Upper lobe of left lung (tissue), 6 donors: ENCODE data around the gene GALM. TPM values are rescaled to one million over a fixed set of nuclear protein-coding genes. Genes with fewer than 3 reads are reported as not detected.
"Not testable (repeated sequence)": the region's sequence is repeated elsewhere in the genome, so short reads cannot be mapped to it uniquely, and the experiment has no call there.

ENCODE experiments used
- ATAC-seq, 2 donors: fragments of 200-7000 bp; cut with Tn5 transposase; one replicate each; pipeline ENCODE4 v1.9.1; 2022; ENCODE audit warnings: mild to moderate bottlenecking in 2 of 2, moderate library complexity in 2 of 2; ENCODE audit not compliant: low FRiP score in 2 of 2
- DNase-seq, 2 donors: peaks; one replicate each; pipeline ENCODE4 v3.0.0-alpha.2; 2019 to 2020
- H3K27ac ChIP-seq, 4 donors: fragments of 200-600 bp; sonication (generic); one replicate each; pipeline ENCODE4 v1.5.1; 2016 to 2019
- H3K27me3 ChIP-seq, 4 donors: fragments of 200-600 bp; sonication (generic); one replicate each; pipeline ENCODE4 v1.5.1; 2017 to 2019
- H3K36me3 ChIP-seq, 4 donors: fragments of 200-600 bp; sonication (generic); one replicate each; pipeline ENCODE4 v1.5.1; 2016 to 2019
- H3K4me1 ChIP-seq, 4 donors: fragments of 200-600 bp; sonication (generic); one replicate each; pipeline ENCODE4 v1.5.1; 2018 to 2019
- H3K4me3 ChIP-seq, 4 donors: fragments of 200-600 bp; sonication (generic); one replicate each; pipeline ENCODE4 v1.5.1; 2017 to 2019; ENCODE audit warnings: mild to moderate bottlenecking in 2 of 4, moderate library complexity in 1 of 4
- H3K9me3 ChIP-seq, 4 donors: fragments of 200-600 bp; sonication (generic); one replicate each; pipeline ENCODE4 v1.5.1; 2018 to 2019
- CTCF ChIP-seq, 6 experiments: fragments of 450-650 bp in 4 of 6; fragments of 200-600 bp in 2 of 6; sonication (generic) in 2 of 6; IDR thresholded peaks; one replicate each; pipeline ENCODE4 v1.5.1; 2016 to 2019; ENCODE audit warnings: antibody characterized with exemption in 6 of 6
- EP300 ChIP-seq, 4 donors: sonication (generic); formaldehyde crosslinking; IDR thresholded peaks; one replicate each; pipeline ENCODE4 v1.5.1; 2017; ENCODE audit warnings: antibody characterized with exemption in 4 of 4, control low read depth in 2 of 4
- POLR2A ChIP-seq, 4 donors: fragments of 450-650 bp; IDR thresholded peaks; one replicate each; pipeline ENCODE4 v1.5.1; 2016 to 2017; ENCODE audit warnings: antibody characterized with exemption in 4 of 4, mild to moderate bottlenecking in 2 of 4
- POLR2AphosphoS5 ChIP-seq, 2 donors: sonication (generic); formaldehyde crosslinking; IDR thresholded peaks; one replicate each; pipeline ENCODE4 v1.5.1; 2017; ENCODE audit warnings: antibody characterized with exemption in 2 of 2
- WGBS, 2 donors: methylation state at CpG; one replicate each; pipeline ENCODE4 v1.1.5; 2017 to 2018; 5-methylcytosine and 5-hydroxymethylcytosine counted together
- total RNA-seq, 6 donors: library from RNA; depleted of rRNA in 4 of 6; stranded (reverse); fragments of >200 nt in 4 of 6; gene quantifications; one replicate each; pipeline versions ENCODE4 v1.1.0 to v1.2.1, GENCODE V29; 2016 to 2021
- donor health status: DM: no; HTN: no; CAD: no; lungs with moderate emphysema.
- donor health status: DM: no; HTN: yes; CAD: no; lungs with severe emphysema.

The GALM gene
- total RNA-seq, 6 donors from 2014 or later, result 13.4 to 33.1 (median 26.3) TPM

DNA sequence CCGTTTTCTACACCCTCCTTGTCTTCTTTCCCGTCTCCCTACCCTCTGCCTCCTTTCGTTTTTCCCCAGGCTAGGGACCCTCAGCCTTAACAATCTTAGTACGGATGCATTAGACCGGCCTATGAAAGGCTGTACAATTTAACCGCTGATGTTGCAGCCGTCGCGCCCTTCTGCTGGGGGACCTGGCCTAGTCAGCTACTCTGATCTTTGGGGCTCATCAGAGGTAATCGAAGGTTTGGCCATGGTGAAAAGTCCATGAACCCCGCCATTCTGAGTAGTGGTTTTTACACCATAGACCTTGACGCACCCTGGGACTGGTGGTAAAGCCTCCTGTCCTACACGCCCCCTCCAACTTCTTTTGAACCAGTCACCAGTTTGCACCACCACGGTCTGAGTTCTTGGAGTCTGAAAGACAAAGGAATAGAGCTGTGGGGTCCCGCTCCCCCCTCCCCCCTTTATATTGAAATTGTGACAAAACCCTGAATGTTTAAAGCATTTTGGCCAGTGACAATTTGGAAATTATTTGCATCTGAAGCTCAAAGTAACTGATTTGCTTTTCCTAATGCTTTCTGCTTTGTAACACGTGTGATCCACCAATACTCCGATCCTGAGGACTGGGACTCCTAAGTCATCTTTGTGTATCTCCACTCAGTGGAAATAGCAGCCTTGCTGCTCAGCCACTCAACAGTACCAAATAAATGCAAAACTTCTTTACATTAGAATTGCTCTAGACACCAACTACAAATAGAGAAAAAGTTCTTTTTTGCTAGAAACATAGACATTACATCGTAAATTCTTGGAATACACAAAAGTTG is 85.9 kb downstream of the GALM start:
- ATAC-seq (peak in 1 of 2 donors; percentile 16), DNase-seq (no peak)
- peaks cover 25 to 35% (median 31%) of the 10 kb centered on the region in 4 donors for H3K4me1 ChIP-seq
- peaks cover 23 to 29% (median 26%) of the 10 kb centered on the region in 4 donors for H3K36me3 ChIP-seq
- H3K9me3 ChIP-seq, result no peaks in the 10 kb centered on the region
- TF ChIP-seq CTCF (IDR thresholded peaks at IDR 0.05) (no peak), POLR2A (IDR thresholded peaks at IDR 0.05) (no peak), POLR2AphosphoS5 (IDR thresholded peaks at IDR 0.05) (no peak), EP300 (IDR thresholded peaks at IDR 0.05) (no peak)
- H3K4me3 ChIP-seq, result peak overlapping the region; percentile 11 to 94 (median 82)
- H3K27me3 ChIP-seq, result no peaks in the 10 kb centered on the region
- WGBS, 2 donors, result 34 to 36% methylated on average over 15 to 18 of the region's 18 CpGs
- peak overlapping the region; percentile 97 to 100 (median 100) for H3K27ac ChIP-seq

- no peaks in the 10 kb centered on the region for H3K9me3 ChIP-seq
- H3K4me1 ChIP-seq, result peaks cover 6 to 16% (median 11%) of the 10 kb centered on the region in 4 donors
- peaks cover 2 to 7% (median 4%) of the 10 kb centered on the region in 4 donors for H3K36me3 ChIP-seq
- H3K27me3 ChIP-seq, result no peaks in the 10 kb centered on the region
- no peak for TF ChIP-seq EP300 (IDR thresholded peaks at IDR 0.05)
- TF ChIP-seq POLR2AphosphoS5 (IDR thresholded peaks at IDR 0.05), result no peak
- TF ChIP-seq CTCF (IDR thresholded peaks at IDR 0.05), result no peak
- TF ChIP-seq POLR2A (IDR thresholded peaks at IDR 0.05), result no peak
- no peak for ATAC-seq
- H3K4me3 ChIP-seq, result peak overlapping the region in 1 of 4 donors; percentile 29
- no peak for DNase-seq
- H3K27ac ChIP-seq, result peak overlapping the region in 1 of 4 donors; percentile 4
Measured at GRCh38 chr2:38754049-38754448, 88.1 kb downstream of the GALM start.

- Histone ChIP-seq H3K9me3 (no peaks in the 10 kb centered on the region), H3K36me3 (peaks cover 0 to 2% (median 0%) of the 10 kb centered on the region in 4 donors), H3K27ac (peak overlapping the region in 1 of 4 donors; percentile 4), H3K27me3 (no peaks in the 10 kb centered on the region), H3K4me1 (peaks cover 2 to 11% (median 6%) of the 10 kb centered on the region in 4 donors), H3K4me3 (peak overlapping the region in 1 of 4 donors; percentile 29)
- no peak for DNase-seq
- no peak for ATAC-seq
- WGBS, 2 donors, result 45 to 46% methylated on average over 3 of the region's 3 CpGs
- TF ChIP-seq POLR2A (IDR thresholded peaks at IDR 0.05), result no peak
- TF ChIP-seq POLR2AphosphoS5 (IDR thresholded peaks at IDR 0.05), result no peak
- TF ChIP-seq EP300 (IDR thresholded peaks at IDR 0.05), result no peak
- TF ChIP-seq CTCF (IDR thresholded peaks at IDR 0.05), result no peak
Measured at GRCh38 chr2:38754506-38754905, 88.6 kb downstream of the GALM start.

DNA sequence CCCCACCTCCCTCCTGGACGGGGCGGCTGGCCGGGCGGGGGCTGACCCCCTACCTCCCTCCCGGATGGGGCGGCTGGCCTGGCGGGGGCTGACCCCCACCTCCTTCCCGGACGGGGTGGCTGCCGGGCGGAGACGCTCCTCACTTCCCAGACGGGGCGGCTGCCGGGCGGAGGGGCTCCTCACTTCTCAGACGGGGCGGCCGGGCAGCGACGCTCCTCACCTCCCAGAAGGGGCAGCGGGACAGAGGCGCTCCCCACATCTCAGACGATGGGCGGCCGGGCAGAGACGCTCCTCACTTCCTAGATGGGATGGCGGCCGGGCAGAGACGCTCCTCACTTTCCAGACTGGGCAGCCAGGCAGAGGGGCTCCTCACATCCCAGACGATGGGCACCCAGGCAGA is 90.0 kb downstream of the GALM start:
- not testable (repeated sequence) for H3K9me3 ChIP-seq, H3K4me3 ChIP-seq, H3K36me3 ChIP-seq, H3K27me3 ChIP-seq, H3K27ac ChIP-seq, H3K4me1 ChIP-seq, ATAC-seq
- peak in 1 of 2 donors; percentile 73 for DNase-seq
- 98 to 99% methylated on average over 10 to 11 of the region's 31 CpGs for WGBS, 2 donors

DNA sequence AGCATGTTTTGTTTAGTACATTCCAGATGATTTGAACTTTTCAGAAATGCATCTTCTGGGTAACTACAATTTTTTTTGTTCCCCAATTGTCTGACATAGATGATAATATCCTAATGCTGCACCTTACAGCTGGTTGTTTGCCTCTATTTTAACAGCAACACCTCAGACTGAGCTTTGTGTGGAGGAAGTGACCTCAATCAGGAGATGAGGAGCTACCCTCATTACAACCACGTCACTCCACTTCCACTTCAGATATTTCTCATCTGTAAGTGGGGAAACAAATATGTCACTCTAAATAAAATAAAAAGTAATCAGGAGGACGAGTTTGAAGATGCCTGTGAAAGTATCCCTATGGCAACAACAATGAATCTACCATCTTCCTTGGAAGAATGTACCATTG is 97.3 kb downstream of the GALM start:
- 47 to 55% methylated on average over 2 of the region's 2 CpGs for WGBS, 2 donors
- Histone ChIP-seq H3K27me3 (no peaks in the 10 kb centered on the region), H3K36me3 (no peaks in the 10 kb centered on the region), H3K27ac (no peak overlapping the region), H3K4me1 (no peaks in the 10 kb centered on the region), H3K4me3 (no peak overlapping the region), H3K9me3 (no peaks in the 10 kb centered on the region)
- TF ChIP-seq CTCF (IDR thresholded peaks at IDR 0.05) (no peak), POLR2AphosphoS5 (IDR thresholded peaks at IDR 0.05) (no peak), POLR2A (IDR thresholded peaks at IDR 0.05) (no peak), EP300 (IDR thresholded peaks at IDR 0.05) (no peak)
- no peak for ATAC-seq
- no peak for DNase-seq
